CD4-positive, alpha-beta T cell treated with Interleukin-6 for 4 hours (primary cell): ENCODE data around the gene ERMARD.

ENCODE experiments used
- DNase-seq: peaks from one replicate; pipeline ENCODE4 v3.0.0-alpha.2; 2020; ENCODE audit warnings: mixed read lengths

ERMARD gene

GRCh38 chr6:169827290-169827717 is 75.9 kb downstream of the ERMARD start:
- no peak for DNase-seq

- no peak for DNase-seq
Measured at GRCh38 chr6:169828176-169828575, 76.8 kb downstream of the ERMARD start.

GRCh38 chr6:169829786-169830185 is 78.4 kb downstream of the ERMARD start:
- DNase-seq = no peak

GRCh38 chr6:169830876-169831275 is 79.5 kb downstream of the ERMARD start:
- no peak for DNase-seq
